ENCODE data around the gene FST.

FST gene

GRCh38 chr5:53480416-53481158 is at the start of gene FST:
Gene FST, plus strand, starts transcription at chr5:53480629. Its CDS starts 163 bp downstream, at chr5:53480792.
- H3K4me3 ChIP-seq (ENCODE audit: low read depth, low read length): peak within 1 kb of the TSS; percentile 51
- no peak for DNase-seq (ENCODE audit: low read depth)
- TF ChIP-seq CTCF (IDR thresholded peaks at IDR 0.05; ENCODE audit: insufficient read depth, low read depth, low read length, missing control alignments): no peak

- TF ChIP-seq CTCF (IDR thresholded peaks at IDR 0.05; ENCODE audit: insufficient read depth, low read depth, low read length, missing control alignments): no peak
- DNase-seq (ENCODE audit: low read depth): no peak
- no peak overlapping the region for H3K4me3 ChIP-seq (ENCODE audit: low read depth, low read length)
Measured at GRCh38 chr5:53431665-53432064, 48.8 kb upstream of the FST start.

GRCh38 chr5:53433026-53433425 is 47.4 kb upstream of the FST start:
- H3K4me3 ChIP-seq (ENCODE audit: low read depth, low read length): no peak overlapping the region
- no peak for DNase-seq (ENCODE audit: low read depth)
- TF ChIP-seq CTCF (IDR thresholded peaks at IDR 0.05; ENCODE audit: insufficient read depth, low read depth, low read length, missing control alignments): no peak

- H3K4me3 ChIP-seq (ENCODE audit: low read depth, low read length): no peak overlapping the region
- no peak for TF ChIP-seq CTCF (IDR thresholded peaks at IDR 0.05; ENCODE audit: insufficient read depth, low read depth, low read length, missing control alignments)
- no peak for DNase-seq (ENCODE audit: low read depth)
Measured at GRCh38 chr5:53434541-53434940, 45.9 kb upstream of the FST start.

GRCh38 chr5:53436480-53437191 is 43.8 kb upstream of the FST start:
- no peak for TF ChIP-seq CTCF (IDR thresholded peaks at IDR 0.05; ENCODE audit: insufficient read depth, low read depth, low read length, missing control alignments)
- no peak for DNase-seq (ENCODE audit: low read depth)
- H3K4me3 ChIP-seq (ENCODE audit: low read depth, low read length): no peak overlapping the region

GRCh38 chr5:53438079-53438478 is 42.4 kb upstream of the FST start:
- no peak overlapping the region for H3K4me3 ChIP-seq (ENCODE audit: low read depth, low read length)
- DNase-seq (ENCODE audit: low read depth): no peak
- TF ChIP-seq CTCF (IDR thresholded peaks at IDR 0.05; ENCODE audit: insufficient read depth, low read depth, low read length, missing control alignments): no peak

All from GM12865 (cell line).